GM23338 (cell line): ENCODE measurements around the gene NWD2. TPM values are rescaled to one million over a fixed set of nuclear protein-coding genes. Genes with fewer than 3 reads are reported as not detected.
A peak's percentile ranks its signal among the peaks of the same experiment; 100 is the strongest.

Source experiments
- ATAC-seq: fragments of 200-7000 bp; cut with Tn5 transposase; 3 replicates; pipeline ENCODE4 v1.9.1; 2020
- DNase-seq: peaks from one replicate; pipeline ENCODE4 v3.0.0-alpha.2; 2015; ENCODE audit warnings: low spot score
- H2AFZ ChIP-seq: fragments of 200-600 bp; sonication (generic); 2 replicates; pipeline ENCODE4 v1.8.0; 2016; ENCODE audit warnings: antibody characterized with exemption, mild to moderate bottlenecking, moderate library complexity
- H3F3A ChIP-seq: fragments of 200-600 bp; sonication (generic); replicated peaks from 2 replicates; pipeline ENCODE4 v1.8.0; 2017; ENCODE audit warnings: antibody characterized with exemption, mixed run types, low read depth
- H3K27ac ChIP-seq: fragments of 200-600 bp; sonication (generic); 2 replicates; pipeline ENCODE4 v1.6.1; 2016; ENCODE audit warnings: low read depth
- H3K27me3 ChIP-seq: fragments of 200-600 bp; sonication (generic); 2 replicates; pipeline ENCODE4 v1.8.0; 2016; ENCODE audit warnings: mild to moderate bottlenecking, mixed run types, moderate library complexity; ENCODE audit not compliant: insufficient read depth
- H3K36me3 ChIP-seq: fragments of 200-600 bp; sonication (generic); 2 replicates; pipeline ENCODE4 v1.8.0; 2016; ENCODE audit warnings: mild to moderate bottlenecking; ENCODE audit not compliant: insufficient read depth
- H3K4me1 ChIP-seq: fragments of 200-600 bp; sonication (generic); 2 replicates; pipeline ENCODE4 v1.8.0; 2016; ENCODE audit warnings: mild to moderate bottlenecking, moderate library complexity; ENCODE audit not compliant: insufficient read depth
- H3K4me2 ChIP-seq: fragments of 200-600 bp; sonication (generic); 2 replicates; pipeline ENCODE4 v1.7.1; 2017; ENCODE audit warnings: mixed run types
- H3K4me3 ChIP-seq: fragments of 200-600 bp; sonication (generic); 2 replicates; pipeline ENCODE4 v1.6.1; 2016; ENCODE audit warnings: mixed run types
- H3K79me2 ChIP-seq: fragments of 200-600 bp; sonication (generic); replicated peaks from 2 replicates; pipeline ENCODE4 v1.8.0; 2017; ENCODE audit warnings: mild to moderate bottlenecking; ENCODE audit not compliant: insufficient read depth
- H3K9me2 ChIP-seq: fragments of 200-600 bp; sonication (generic); 2 replicates; pipeline ENCODE4 v1.8.0; 2017; ENCODE audit not compliant: insufficient read depth
- H4K20me1 ChIP-seq: fragments of 200-600 bp; sonication (generic); replicated peaks from 2 replicates; pipeline ENCODE4 v1.8.0; 2017; ENCODE audit warnings: mild to moderate bottlenecking; ENCODE audit not compliant: insufficient read depth
- H3K27ac Mint-ChIP-seq: 2 replicates; pipeline ENCODE4 v1.8.0; 2020; ENCODE audit warnings: inconsistent platforms, mild to moderate bottlenecking, moderate library complexity, mixed read lengths
- H3K27me3 Mint-ChIP-seq: 3 replicates; pipeline ENCODE4 v1.8.0; 2022; ENCODE audit warnings: low read depth, mild to moderate bottlenecking, moderate library complexity, mixed read lengths, inconsistent platforms; ENCODE audit not compliant: insufficient read depth, poor library complexity
- H3K36me3 Mint-ChIP-seq: 3 replicates; pipeline ENCODE4 v1.8.0; 2021; ENCODE audit warnings: low read depth, mild to moderate bottlenecking, inconsistent platforms, moderate library complexity, mixed read lengths
- H3K4me1 Mint-ChIP-seq: 3 replicates; pipeline ENCODE4 v1.8.0; 2020; ENCODE audit warnings: mild to moderate bottlenecking, inconsistent platforms, mixed read lengths
- H3K4me3 Mint-ChIP-seq: 3 replicates; pipeline ENCODE4 v1.8.0; 2021; ENCODE audit warnings: moderate library complexity, mild to moderate bottlenecking, inconsistent platforms, mixed read lengths
- H3K9me3 Mint-ChIP-seq: 3 replicates; pipeline ENCODE4 v1.8.0; 2020; ENCODE audit warnings: moderate library complexity, mild to moderate bottlenecking, inconsistent platforms, mixed read lengths
- CTCF ChIP-seq, 2 experiments: fragments of 200-600 bp in 1 of 2; sonication (generic) in 1 of 2; conservative IDR thresholded peaks; 2 replicates each; pipeline versions ENCODE4 v1.5.1 to v1.6.1; 2016 to 2017; ENCODE audit warnings: antibody characterized with exemption in 2 of 2, low read depth in 2 of 2, mild to moderate bottlenecking in 2 of 2, moderate library complexity in 1 of 2
- EZH2phosphoT487 ChIP-seq: fragments of 200-600 bp; sonication (generic); IDR thresholded peaks from one replicate; pipeline ENCODE4 v1.8.1; 2018; ENCODE audit warnings: antibody characterized with exemption; ENCODE audit not compliant: unreplicated experiment
- ZNF331 ChIP-seq: fragments of 250-450 bp; sonication (Bioruptor Pico); IDR thresholded peaks from 2 replicates; pipeline ENCODE4 v1.5.0; 2020; ENCODE audit warnings: low read depth, mild to moderate bottlenecking, moderate library complexity
- polyA plus RNA-seq: library from polyadenylated mRNA; unstranded; fragments of >200 nt; fragmentation: Nextera tagmentation; extraction: Ambion mirVana; gene quantifications from 2 replicates; pipeline ENCODE4 v1.2.1, GENCODE V29; 2016
- total RNA-seq: library from RNA; depleted of rRNA; stranded (reverse); fragments of >200 nt; shearing (Covaris generic); gene quantifications from 2 replicates; pipeline ENCODE4 v1.2.3, GENCODE V29; 2014
- TF ChIP-seq, protein P1 (sequence below): fragments of 250-450 bp; sonication (Bioruptor Pico); IDR thresholded peaks from 2 replicates; pipeline ENCODE4 v1.5.0; 2020; ENCODE audit warnings: mild to moderate bottlenecking, moderate library complexity
- TF ChIP-seq, protein P2 (sequence below): IDR thresholded peaks from 2 replicates; pipeline ENCODE4 v1.6.1; 2016; ENCODE audit warnings: antibody characterized with exemption

NWD2 gene
- total and polyA plus RNA-seq, 2 experiments from 2014 or later: 0.07 TPM; not detected in 1

DNA sequence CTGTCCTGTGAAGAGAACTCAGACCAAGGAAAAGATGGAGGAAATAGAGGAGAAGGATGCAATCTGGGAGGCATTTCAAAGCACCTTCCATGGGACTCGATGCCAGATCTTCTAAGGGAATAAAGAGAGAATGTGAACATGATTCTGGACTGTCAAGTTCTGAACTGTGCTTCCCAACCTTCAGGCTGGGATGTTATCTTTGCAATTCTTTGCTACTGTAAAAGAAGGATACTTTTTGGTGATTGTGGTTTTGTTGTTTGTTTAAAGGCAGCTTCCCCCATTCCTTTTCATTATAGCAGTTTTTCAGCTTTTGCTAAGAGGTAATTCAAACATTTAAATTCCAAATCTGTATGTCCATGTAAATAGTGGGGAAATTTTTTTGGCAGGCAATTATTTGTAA lies 217.3 kb downstream of the NWD2 start (continued):
- TF ChIP-seq, protein P1, sequence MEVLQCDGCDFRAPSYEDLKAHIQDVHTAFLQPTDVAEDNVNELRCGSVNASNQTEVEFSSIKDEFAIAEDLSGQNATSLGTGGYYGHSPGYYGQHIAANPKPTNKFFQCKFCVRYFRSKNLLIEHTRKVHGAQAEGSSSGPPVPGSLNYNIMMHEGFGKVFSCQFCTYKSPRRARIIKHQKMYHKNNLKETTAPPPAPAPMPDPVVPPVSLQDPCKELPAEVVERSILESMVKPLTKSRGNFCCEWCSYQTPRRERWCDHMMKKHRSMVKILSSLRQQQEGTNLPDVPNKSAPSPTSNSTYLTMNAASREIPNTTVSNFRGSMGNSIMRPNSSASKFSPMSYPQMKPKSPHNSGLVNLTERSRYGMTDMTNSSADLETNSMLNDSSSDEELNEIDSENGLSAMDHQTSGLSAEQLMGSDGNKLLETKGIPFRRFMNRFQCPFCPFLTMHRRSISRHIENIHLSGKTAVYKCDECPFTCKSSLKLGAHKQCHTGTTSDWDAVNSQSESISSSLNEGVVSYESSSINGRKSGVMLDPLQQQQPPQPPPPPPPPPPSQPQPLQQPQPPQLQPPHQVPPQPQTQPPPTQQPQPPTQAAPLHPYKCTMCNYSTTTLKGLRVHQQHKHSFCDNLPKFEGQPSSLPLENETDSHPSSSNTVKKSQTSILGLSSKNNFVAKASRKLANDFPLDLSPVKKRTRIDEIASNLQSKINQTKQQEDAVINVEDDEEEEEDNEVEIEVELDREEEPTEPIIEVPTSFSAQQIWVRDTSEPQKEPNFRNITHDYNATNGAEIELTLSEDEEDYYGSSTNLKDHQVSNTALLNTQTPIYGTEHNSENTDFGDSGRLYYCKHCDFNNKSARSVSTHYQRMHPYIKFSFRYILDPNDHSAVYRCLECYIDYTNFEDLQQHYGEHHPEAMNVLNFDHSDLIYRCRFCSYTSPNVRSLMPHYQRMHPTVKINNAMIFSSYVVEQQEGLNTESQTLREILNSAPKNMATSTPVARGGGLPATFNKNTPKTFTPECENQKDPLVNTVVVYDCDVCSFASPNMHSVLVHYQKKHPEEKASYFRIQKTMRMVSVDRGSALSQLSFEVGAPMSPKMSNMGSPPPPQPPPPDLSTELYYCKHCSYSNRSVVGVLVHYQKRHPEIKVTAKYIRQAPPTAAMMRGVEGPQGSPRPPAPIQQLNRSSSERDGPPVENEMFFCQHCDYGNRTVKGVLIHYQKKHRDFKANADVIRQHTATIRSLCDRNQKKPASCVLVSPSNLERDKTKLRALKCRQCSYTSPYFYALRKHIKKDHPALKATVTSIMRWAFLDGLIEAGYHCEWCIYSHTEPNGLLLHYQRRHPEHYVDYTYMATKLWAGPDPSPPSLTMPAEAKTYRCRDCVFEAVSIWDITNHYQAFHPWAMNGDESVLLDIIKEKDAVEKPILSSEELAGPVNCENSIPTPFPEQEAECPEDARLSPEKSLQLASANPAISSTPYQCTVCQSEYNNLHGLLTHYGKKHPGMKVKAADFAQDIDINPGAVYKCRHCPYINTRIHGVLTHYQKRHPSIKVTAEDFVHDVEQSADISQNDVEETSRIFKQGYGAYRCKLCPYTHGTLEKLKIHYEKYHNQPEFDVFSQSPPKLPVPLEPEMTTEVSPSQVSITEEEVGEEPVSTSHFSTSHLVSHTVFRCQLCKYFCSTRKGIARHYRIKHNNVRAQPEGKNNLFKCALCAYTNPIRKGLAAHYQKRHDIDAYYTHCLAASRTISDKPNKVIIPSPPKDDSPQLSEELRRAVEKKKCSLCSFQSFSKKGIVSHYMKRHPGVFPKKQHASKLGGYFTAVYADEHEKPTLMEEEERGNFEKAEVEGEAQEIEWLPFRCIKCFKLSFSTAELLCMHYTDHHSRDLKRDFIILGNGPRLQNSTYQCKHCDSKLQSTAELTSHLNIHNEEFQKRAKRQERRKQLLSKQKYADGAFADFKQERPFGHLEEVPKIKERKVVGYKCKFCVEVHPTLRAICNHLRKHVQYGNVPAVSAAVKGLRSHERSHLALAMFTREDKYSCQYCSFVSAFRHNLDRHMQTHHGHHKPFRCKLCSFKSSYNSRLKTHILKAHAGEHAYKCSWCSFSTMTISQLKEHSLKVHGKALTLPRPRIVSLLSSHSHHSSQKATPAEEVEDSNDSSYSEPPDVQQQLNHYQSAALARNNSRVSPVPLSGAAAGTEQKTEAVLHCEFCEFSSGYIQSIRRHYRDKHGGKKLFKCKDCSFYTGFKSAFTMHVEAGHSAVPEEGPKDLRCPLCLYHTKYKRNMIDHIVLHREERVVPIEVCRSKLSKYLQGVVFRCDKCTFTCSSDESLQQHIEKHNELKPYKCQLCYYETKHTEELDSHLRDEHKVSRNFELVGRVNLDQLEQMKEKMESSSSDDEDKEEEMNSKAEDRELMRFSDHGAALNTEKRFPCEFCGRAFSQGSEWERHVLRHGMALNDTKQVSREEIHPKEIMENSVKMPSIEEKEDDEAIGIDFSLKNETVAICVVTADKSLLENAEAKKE: no peak
- TF ChIP-seq CTCF (conservative IDR thresholded peaks at IDR 0.05; ENCODE audit: low read depth in 2 of 2) (no peak), ZNF331 (CRISPR knock-in tag) (no peak)
- TF ChIP-seq, protein P2, sequence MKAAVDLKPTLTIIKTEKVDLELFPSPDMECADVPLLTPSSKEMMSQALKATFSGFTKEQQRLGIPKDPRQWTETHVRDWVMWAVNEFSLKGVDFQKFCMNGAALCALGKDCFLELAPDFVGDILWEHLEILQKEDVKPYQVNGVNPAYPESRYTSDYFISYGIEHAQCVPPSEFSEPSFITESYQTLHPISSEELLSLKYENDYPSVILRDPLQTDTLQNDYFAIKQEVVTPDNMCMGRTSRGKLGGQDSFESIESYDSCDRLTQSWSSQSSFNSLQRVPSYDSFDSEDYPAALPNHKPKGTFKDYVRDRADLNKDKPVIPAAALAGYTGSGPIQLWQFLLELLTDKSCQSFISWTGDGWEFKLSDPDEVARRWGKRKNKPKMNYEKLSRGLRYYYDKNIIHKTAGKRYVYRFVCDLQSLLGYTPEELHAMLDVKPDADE: no peak

- DNase-seq: peak; percentile 60
Measured at GRCh38 chr4:37463033-37463856, 218.7 kb downstream of the NWD2 start.

More at GRCh38 chr4:37463033-37463856, 218.7 kb downstream of the NWD2 start:
- TF ChIP-seq, protein P2: no peak
- TF ChIP-seq EZH2phosphoT487 (no peak), CTCF (conservative IDR thresholded peaks at IDR 0.05; ENCODE audit: low read depth in 2 of 2) (peak in 1 of 2 experiments; percentile 45; a peak in 3 of 4 replicates)
- no peaks in the 10 kb centered on the region for H3K36me3 Mint-ChIP-seq
- no peak overlapping the region for H3K4me3 ChIP-seq
- no peak overlapping the region for H3K27ac Mint-ChIP-seq
- no peaks in the 10 kb centered on the region for H3K9me3 Mint-ChIP-seq
- no peak overlapping the region for H3K27ac ChIP-seq
- H3F3A ChIP-seq: no peaks in the 10 kb centered on the region
- 0 out of 2 replicates have a peak, but pooled peaks cover 3% of the 10 kb centered on the region for H3K4me1 ChIP-seq
- H3K36me3 ChIP-seq: no peaks in the 10 kb centered on the region
- H3K9me2 ChIP-seq: no peaks in the 10 kb centered on the region
- H3K4me3 Mint-ChIP-seq: no peak overlapping the region
- H3K4me1 Mint-ChIP-seq: peaks cover 18% of the 10 kb centered on the region
- no peaks in the 10 kb centered on the region for H3K27me3 ChIP-seq
- no peak overlapping the region for H3K4me2 ChIP-seq
- ATAC-seq: peak; percentile 93
- peaks cover 3% of the 10 kb centered on the region for H3K27me3 Mint-ChIP-seq
- no peaks in the 10 kb centered on the region for H3K79me2 ChIP-seq
- H2AFZ ChIP-seq: peak overlapping the region; percentile 70; the same call in 1 of the 2 replicates
- H4K20me1 ChIP-seq: no peaks in the 10 kb centered on the region
